Hindlimb muscle (tissue), 1 donor: ENCODE measurements around the gene MIEF1. TPM values are rescaled to one million over a fixed set of nuclear protein-coding genes. Genes with fewer than 3 reads are reported as not detected.

Experiments
- DNase-seq: peaks from one replicate; pipeline ENCODE4 v3.0.0-alpha.2; 2013
- polyA plus RNA-seq: library from polyadenylated mRNA; unstranded; fragments of 120-200 nt; gene quantifications from one replicate; pipeline ENCODE4 v1.2.1, GENCODE V29; 2013; ENCODE audit not compliant: insufficient read length

The MIEF1 gene
- polyA plus RNA-seq, 1 donor, result 17.0 TPM

DNA sequence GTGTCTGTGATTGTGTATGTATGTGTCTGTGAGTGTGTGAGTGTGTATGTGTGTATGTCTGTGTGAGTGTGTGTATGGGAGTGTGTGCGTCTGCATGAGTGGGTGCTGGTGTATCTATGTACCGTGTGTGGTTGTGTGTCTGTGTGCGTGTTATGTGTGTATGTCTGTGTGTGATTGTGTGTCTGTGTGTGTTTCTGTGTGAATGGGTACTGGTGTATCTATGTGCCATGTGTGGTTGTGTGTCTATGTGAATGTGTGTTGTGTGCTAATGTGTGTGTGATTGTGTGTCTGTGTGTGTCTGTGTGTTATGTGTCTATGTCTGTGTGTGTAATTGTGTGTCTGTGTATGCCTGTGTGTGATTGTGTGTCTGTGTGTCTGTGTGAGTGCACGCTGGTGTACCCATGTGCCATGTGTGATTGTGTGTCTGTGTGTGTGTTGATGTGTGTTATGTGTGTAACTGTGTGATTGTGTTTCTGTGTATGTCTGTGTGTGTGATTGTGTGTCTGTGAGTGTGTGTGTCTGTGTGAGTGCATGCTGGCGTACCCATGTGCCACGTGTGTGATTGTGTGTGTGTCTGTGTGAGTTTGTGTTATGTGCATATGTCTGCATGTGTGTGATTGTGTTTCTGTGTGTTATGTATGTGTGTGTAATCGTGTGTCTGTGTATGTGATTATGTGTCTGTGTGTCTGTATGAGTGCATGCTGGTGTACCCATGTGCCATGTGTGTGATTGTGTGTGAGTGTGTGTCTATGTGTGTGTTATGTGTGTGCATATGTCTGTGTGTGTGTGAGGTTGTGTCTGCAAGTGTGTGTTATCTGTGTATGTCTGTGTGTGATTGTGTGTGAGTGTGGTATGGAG, 61.7 kb downstream of the MIEF1 start:
- no peak for DNase-seq

DNA sequence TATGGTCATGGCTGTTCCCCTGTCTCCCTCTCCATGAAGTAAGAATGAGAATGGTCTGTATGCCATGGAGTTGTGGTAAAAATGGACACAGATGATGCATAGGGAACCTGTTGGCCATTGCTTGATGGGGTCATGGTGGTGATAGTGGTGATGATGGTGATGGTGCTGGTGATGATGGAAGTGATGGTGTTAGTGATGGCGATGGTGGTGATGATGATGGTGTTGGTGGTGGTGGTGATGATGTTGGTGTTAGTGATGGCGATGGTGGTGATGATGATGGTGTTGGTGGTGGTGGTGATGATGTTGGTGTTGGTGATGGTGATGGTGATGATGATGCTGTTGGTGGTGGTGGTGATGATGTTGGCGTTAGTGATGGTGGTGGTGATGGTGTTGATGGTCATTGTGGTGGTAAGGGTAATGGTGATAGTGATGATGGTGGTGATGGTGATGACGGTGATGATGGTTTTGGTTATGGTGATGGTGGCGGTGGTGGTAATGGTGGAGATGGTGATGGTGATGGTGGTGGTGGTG, 63.4 kb downstream of the MIEF1 start:
- no peak for DNase-seq

DNA sequence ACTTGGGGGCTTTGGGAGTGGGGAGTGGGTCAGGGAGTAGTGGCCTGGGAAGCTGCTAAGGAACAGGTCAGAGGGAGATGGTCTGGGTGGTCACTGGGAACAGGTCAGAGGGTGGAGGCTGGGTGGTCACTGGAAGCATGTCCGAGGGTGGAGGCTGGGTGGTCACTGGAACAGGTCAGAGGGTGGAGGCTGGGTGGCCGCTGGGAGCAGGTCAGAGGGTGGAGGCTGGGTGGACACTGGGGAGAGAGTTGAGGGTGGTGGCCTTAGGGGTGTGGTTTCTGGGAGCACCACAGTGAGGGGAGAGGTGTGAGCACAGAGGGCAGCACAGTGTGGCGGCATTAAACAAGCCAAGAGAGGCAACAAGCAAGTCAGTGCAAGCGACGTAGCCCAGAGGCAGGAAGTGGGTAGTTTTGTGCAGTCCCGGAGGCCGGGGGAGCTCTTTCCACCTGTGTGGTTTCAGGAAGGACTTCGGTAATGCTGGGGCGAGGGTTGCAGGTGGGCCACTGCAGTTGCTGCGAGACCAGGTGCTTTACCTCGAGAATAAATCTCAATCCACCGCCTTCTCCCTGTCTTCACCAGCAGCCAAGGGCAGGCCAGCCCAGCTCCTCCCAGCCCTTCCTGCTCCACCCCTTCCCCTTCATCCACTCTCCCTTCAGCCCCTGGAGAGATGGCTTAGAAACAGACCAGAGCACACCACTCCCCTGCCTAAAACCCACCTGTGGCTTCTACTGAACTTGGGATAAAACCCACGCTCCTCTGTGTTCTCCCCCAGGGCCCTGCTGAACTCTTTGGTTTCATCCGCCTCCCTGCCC, 65.3 kb downstream of the MIEF1 start:
- no peak for DNase-seq

Other genes starting within 250 kb of the MIEF1 start
- gene RPL3, start 182.7 kb upstream of the MIEF1 start, polyA plus RNA-seq, result 2,719 TPM
- gene SYNGR1, start 152.3 kb upstream of the MIEF1 start, polyA plus RNA-seq, result 13.0 TPM
- 26.6 TPM for gene TAB1, start 102.5 kb upstream of the MIEF1 start, polyA plus RNA-seq
- 4.1 TPM for gene MGAT3, start 45.3 kb upstream of the MIEF1 start, polyA plus RNA-seq
- 326 TPM for gene ATF4, start 18.3 kb downstream of the MIEF1 start, polyA plus RNA-seq
- 54.2 TPM for gene RPS19BP1, start 30.5 kb downstream of the MIEF1 start, polyA plus RNA-seq
- 1.1 TPM for gene CACNA1I, start 68.5 kb downstream of the MIEF1 start, polyA plus RNA-seq